SHP77 (cell line): Measurements from ENCODE around the gene POMP.
"Not testable (repeated sequence)": the region's sequence is repeated elsewhere in the genome, so short reads cannot be mapped to it uniquely, and the experiment has no call there.

Experiments used
- DNase-seq, 2 experiments: peaks; one replicate each; lab custom pipeline; 2025; lab: John Stamatoyannopoulos, UW

The POMP gene

GRCh38 chr13:28693605-28694491 is 34.9 kb downstream of the POMP start:
- not testable (repeated sequence) for DNase-seq

- DNase-seq, result no peak
Measured at GRCh38 chr13:28697441-28697840, 38.5 kb downstream of the POMP start.

GRCh38 chr13:28699246-28699645 is 40.3 kb downstream of the POMP start:
- no peak for DNase-seq

GRCh38 chr13:28704282-28704681 is 45.4 kb downstream of the POMP start:
- no peak for DNase-seq

GRCh38 chr13:28704919-28705318 is 46.0 kb downstream of the POMP start:
- DNase-seq, result no peak

GRCh38 chr13:28705461-28706083 is 46.6 kb downstream of the POMP start:
- no peak for DNase-seq

DNA sequence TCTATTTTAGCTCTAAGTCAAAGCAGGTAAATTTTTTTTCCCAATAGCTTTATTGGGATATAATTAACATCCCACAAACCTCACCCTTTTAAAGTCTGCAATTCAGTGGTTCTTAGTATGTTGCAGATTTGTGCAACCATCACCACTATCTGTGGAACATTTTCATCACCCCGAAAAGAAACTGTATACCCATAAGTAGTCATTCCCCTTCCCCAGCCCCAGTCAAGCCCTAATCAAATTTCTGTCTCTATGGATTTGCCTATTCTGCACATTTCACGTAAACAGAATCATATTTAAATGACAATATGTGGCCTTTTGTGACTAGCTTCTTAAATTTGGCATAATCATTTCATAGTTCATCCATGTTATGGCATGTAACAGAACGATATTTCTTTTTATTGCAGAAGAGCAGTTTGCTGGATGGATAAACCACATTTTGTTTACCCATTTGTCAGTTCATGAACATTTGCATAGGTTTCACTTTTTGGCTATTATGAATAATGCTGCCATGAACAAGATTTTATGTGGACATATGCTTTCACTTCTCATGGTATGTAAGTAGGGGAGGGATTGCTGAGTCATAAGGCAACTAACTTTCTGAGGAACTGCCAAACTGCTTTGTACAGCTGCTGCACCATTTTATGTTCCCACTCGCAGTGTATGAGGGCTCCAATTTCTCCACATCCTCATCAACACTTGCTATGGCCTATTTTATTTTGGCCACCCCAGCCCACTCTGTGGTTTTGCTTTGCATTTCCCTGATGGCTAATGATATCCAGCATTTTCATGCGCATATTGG is 48.9 kb downstream of the POMP start:
- no peak for DNase-seq

DNA sequence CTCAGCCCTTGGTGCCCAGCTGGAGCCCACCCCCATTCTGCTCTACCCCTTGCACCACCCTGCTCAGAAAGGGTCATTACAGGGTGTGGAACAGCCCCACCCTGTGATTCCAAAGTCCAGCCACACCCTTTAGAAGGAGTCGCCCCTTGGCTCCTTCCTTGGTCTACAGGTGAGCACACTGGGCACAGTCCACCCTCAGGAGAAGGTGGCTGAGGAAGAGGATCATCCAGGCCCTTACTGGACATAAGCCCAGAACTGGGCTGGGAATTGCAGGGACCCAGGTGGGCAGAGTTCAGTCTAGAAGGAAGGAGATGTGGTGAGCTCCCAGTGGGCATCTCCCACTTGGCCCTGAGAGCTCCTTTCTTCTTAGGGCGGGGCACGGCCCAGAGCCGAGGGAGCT is 51.2 kb downstream of the POMP start:
- DNase-seq, result no peak

- no peak for DNase-seq
Measured at GRCh38 chr13:28714651-28715050, 55.7 kb downstream of the POMP start.

- no peak for DNase-seq
Measured at GRCh38 chr13:28716511-28716910, 57.6 kb downstream of the POMP start.

GRCh38 chr13:28717170-28717569 is 58.2 kb downstream of the POMP start:
- no peak for DNase-seq

DNA sequence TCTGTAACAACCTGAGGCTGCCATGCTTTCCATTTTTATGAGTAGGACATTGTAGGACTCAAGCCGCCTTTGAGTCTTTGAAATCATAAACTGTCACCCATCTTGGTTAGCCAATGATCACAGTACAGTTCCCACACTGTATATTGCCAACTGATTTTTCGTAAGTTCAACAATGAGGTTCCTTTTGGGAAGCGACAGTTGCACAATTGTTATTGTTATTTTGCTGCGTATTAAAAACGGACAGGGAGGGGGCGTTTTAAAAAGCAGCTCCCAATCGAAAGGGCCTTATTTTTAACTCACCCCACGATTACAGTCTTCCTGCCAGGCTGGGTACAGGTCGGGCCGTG is 59.2 kb downstream of the POMP start:
- DNase-seq, result no peak

- DNase-seq, result no peak
Measured at GRCh38 chr13:28718543-28719226, 59.8 kb downstream of the POMP start, which contains the start of gene SLC46A3. SLC46A3 (minus strand) TSS chr13:28718970; CDS start chr13:28717998, 972 bp downstream.

DNA sequence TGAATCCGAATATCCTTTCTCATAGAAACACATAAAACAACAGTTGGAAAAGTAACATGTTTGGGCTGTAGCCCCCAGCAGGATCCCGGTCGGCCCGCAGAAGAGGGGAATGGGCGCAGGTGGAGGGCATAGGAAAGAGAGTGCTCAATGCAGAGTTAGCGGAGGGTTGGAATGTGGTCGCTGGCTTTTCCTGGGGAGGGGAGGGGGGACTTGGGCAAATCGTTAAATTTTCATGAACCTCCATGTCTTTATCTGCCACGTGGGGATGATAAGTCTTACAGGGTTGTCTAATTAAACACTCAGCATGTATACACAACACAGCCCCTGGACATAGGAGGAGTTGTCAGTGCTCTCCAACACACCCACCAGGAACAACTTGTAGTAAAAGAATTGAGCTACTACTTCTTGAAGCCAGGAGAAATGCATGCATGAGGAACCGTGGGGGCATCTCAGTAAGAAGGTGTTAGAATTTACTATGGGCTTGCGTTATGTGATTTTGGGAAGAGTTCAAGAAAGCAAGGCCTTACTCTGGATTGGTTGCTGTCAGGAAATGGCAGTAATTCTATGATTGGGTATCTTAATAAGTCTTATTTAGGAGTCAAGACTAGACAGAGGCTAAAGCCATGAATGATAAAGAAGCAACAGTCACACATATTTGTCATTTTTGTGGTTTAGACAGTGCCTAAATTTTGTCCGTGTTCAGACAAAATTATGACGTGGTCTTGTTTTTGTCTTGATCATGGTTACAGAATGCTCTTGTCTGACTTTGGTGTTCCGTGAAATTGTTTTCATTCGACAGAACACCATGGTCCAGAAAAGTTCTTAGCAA is 60.5 kb downstream of the POMP start:
- DNase-seq, result no peak

DNA sequence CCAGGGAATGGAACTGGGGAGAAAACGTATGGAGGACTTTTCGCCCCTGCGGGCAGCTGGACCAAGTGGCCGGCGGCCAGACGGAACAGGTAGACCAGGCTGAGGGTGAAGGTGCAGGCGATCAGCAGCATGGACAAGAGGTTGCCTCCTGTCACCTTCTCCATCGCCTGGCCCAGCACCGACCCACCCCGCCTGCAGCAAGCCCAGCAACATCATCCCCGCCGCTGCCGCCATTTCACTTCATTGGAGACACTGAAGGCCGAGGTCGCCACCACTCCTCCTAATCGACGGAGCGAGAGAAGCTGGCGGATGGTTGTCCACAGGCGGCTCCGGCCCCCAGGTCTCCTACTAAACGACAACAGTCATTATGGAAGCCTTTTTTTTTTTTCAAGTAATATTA is 64.9 kb downstream of the POMP start:
- no peak for DNase-seq

DNA sequence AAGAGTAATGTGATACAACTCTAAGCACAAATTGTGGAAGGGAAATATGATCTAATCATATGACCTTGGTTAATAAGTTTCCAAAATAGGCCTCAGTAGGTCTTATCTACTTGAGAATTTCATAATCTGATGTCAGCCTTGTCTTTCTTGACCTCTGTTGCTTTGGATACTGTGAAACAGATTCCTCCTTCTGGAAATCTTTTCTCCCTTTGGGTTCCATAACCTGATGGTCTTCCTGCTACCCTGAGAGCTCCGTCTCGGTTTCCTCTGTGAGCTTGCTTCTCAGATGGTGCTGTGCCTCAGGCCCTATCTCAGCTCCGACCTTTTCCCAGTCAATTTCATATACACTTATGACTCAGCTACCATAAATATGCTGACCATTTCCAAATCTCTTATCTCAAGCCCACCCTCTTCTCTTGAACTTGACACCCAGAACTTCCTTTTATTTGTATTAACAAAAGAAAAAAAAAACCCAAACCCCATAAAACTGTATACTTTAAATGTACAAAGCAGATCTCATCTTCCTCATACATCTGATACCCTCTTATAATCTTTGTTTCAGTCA is 66.2 kb downstream of the POMP start:
- no peak for DNase-seq
